GM10266 (cell line): Measurements from ENCODE around the gene HDAC1.

ENCODE experiments used
- DNase-seq: peaks from one replicate; pipeline ENCODE4 v3.0.0; 2012; ENCODE audit errors: extremely low spot score
- CTCF ChIP-seq: IDR thresholded peaks from 2 replicates; pipeline ENCODE4 v1.5.1; 2012; ENCODE audit warnings: mild to moderate bottlenecking, low read depth; ENCODE audit not compliant: control insufficient read depth, insufficient read depth; ENCODE audit errors: missing control alignments

The HDAC1 gene

GRCh38 chr1:32372149-32372756 lies 80.4 kb downstream of the HDAC1 start:
- DNase-seq = no peak
- TF ChIP-seq CTCF = no peak

GRCh38 chr1:32373996-32374592 lies 82.2 kb downstream of the HDAC1 start:
- DNase-seq = no peak
- TF ChIP-seq CTCF = no peak

GRCh38 chr1:32376199-32376598 lies 84.3 kb downstream of the HDAC1 start:
- no peak for DNase-seq
- no peak for TF ChIP-seq CTCF

- DNase-seq = no peak
- TF ChIP-seq CTCF = no peak
Observed at GRCh38 chr1:32377541-32378220, 85.8 kb downstream of the HDAC1 start.

- no peak for DNase-seq
- no peak for TF ChIP-seq CTCF
Observed at GRCh38 chr1:32380057-32380456, 88.2 kb downstream of the HDAC1 start.
